Measurements from ENCODE around the gene TEAD4. TPM values are rescaled to one million over a fixed set of nuclear protein-coding genes. Genes with fewer than 3 reads are reported as not detected.
"Not testable (repeated sequence)": the region's sequence is repeated elsewhere in the genome, so short reads cannot be mapped to it uniquely, and the experiment has no call there.

The TEAD4 gene
- total RNA-seq, 1 donor: 14.6 TPM

- no peak for TF ChIP-seq CTCF (IDR thresholded peaks at IDR 0.05; ENCODE audit: insufficient read depth, low read length)
- peak; percentile 53 for DNase-seq (ENCODE audit: low read depth)
- no peak overlapping the region for H3K4me3 ChIP-seq (ENCODE audit: low read depth, low read length)
Observed at GRCh38 chr12:3055026-3055703, 96.0 kb downstream of the TEAD4 start.

GRCh38 chr12:3055704-3056467 is 96.7 kb downstream of the TEAD4 start:
- DNase-seq (ENCODE audit: low read depth): peak; percentile 45
- no peak for TF ChIP-seq CTCF (IDR thresholded peaks at IDR 0.05; ENCODE audit: insufficient read depth, low read length)
- H3K4me3 ChIP-seq (ENCODE audit: low read depth, low read length): no peak overlapping the region

DNA sequence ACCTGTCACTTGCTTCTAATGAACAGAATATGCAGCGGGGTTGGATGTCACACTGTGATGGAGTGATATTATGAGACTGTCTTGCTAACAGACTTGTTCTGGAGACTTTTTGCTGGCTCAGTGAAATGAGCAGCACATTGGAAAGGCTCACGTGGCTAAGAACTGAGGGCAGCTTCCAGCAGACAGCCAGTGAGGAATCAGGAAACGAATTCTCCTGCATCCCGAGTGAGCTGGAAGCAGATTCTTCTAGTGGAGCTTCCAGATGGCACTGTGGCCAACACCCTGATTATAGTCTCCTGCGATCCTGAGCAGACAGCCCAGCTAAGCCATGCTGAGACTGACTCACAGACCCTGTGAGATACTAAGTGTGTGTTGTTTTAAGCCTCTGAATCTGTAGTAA is 101.9 kb downstream of the TEAD4 start:
- no peak for TF ChIP-seq CTCF (IDR thresholded peaks at IDR 0.05; ENCODE audit: insufficient read depth, low read length)
- DNase-seq (ENCODE audit: low read depth): peak; percentile 81
- H3K4me3 ChIP-seq (ENCODE audit: low read depth, low read length): no peak overlapping the region

GRCh38 chr12:3061501-3062215 is 102.5 kb downstream of the TEAD4 start:
- no peak for DNase-seq (ENCODE audit: low read depth)
- H3K4me3 ChIP-seq (ENCODE audit: low read depth, low read length): no peak overlapping the region
- no peak for TF ChIP-seq CTCF (IDR thresholded peaks at IDR 0.05; ENCODE audit: insufficient read depth, low read length)

DNA sequence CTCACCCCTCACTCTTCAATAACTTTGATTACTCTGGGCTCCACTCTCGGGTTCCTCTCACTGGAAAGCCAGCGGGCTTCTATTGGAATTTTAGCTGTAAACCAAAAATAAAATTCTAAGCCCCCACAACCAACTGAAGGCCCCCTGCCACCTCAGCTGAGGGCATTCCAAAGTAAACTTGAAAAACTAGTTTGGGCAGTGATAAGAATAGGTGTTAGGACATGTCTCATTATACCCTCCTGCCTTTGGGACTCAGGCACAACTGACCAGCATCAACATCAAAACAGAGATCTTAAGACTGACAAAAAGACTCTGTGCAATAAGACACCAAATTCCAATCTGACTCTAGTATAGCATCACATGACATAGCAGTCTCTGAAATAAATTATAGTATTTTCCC is 106.1 kb downstream of the TEAD4 start:
- TF ChIP-seq CTCF (IDR thresholded peaks at IDR 0.05; ENCODE audit: insufficient read depth, low read length): no peak
- no peak overlapping the region for H3K4me3 ChIP-seq (ENCODE audit: low read depth, low read length)
- DNase-seq (ENCODE audit: low read depth): no peak

GRCh38 chr12:3065846-3066245 is 106.6 kb downstream of the TEAD4 start:
- DNase-seq (ENCODE audit: low read depth): not testable (repeated sequence)

GRCh38 chr12:3069714-3070113 is 110.5 kb downstream of the TEAD4 start:
- no peak overlapping the region for H3K4me3 ChIP-seq (ENCODE audit: low read depth, low read length)
- no peak for TF ChIP-seq CTCF (IDR thresholded peaks at IDR 0.05; ENCODE audit: insufficient read depth, low read length)
- DNase-seq (ENCODE audit: low read depth): no peak

More at GRCh38 chr12:3065846-3066245, 106.6 kb downstream of the TEAD4 start:
- H3K4me3 ChIP-seq (ENCODE audit: low read depth, low read length): not testable (repeated sequence)

Data from fibroblast of the aortic adventitia (primary cell).